Measurements from ENCODE around the gene CAB39. TPM values are rescaled to one million over a fixed set of nuclear protein-coding genes. Genes with fewer than 3 reads are reported as not detected.

The CAB39 gene
- total RNA-seq, 1 donor = 86.4 TPM

- no peak for TF ChIP-seq CTCF (IDR thresholded peaks at IDR 0.05; ENCODE audit: insufficient read depth, low read depth, low read length)
- no peak overlapping the region for H3K4me3 ChIP-seq (ENCODE audit: low read depth, low read length)
These were observed 109.4 kb downstream of the CAB39 start for GRCh38 chr2:230821991-230822520.

GRCh38 chr2:230823264-230823964, 110.8 kb downstream of the CAB39 start:
- DNase-seq (ENCODE audit: low read depth) = no peak
- TF ChIP-seq CTCF (IDR thresholded peaks at IDR 0.05; ENCODE audit: insufficient read depth, low read depth, low read length) = no peak
- no peak overlapping the region for H3K4me3 ChIP-seq (ENCODE audit: low read depth, low read length)

More at GRCh38 chr2:230821991-230822520, 109.4 kb downstream of the CAB39 start:
- no peak for DNase-seq (ENCODE audit: low read depth)

GRCh38 chr2:230824406-230824978, 111.8 kb downstream of the CAB39 start:
- peak overlapping the region; percentile 43 for H3K4me3 ChIP-seq (ENCODE audit: low read depth, low read length)
- peak; percentile 86 for DNase-seq (ENCODE audit: low read depth)
- TF ChIP-seq CTCF (IDR thresholded peaks at IDR 0.05; ENCODE audit: insufficient read depth, low read depth, low read length) = peak; percentile 66

GRCh38 chr2:230825354-230825753, 112.7 kb downstream of the CAB39 start:
- DNase-seq (ENCODE audit: low read depth) = no peak
- H3K4me3 ChIP-seq (ENCODE audit: low read depth, low read length) = no peak overlapping the region
- no peak for TF ChIP-seq CTCF (IDR thresholded peaks at IDR 0.05; ENCODE audit: insufficient read depth, low read depth, low read length)

- no peak for TF ChIP-seq CTCF (IDR thresholded peaks at IDR 0.05; ENCODE audit: insufficient read depth, low read depth, low read length)
- H3K4me3 ChIP-seq (ENCODE audit: low read depth, low read length) = no peak overlapping the region
- no peak for DNase-seq (ENCODE audit: low read depth)
These were observed 115.2 kb downstream of the CAB39 start for GRCh38 chr2:230827774-230828271.

- TF ChIP-seq CTCF (IDR thresholded peaks at IDR 0.05; ENCODE audit: insufficient read depth, low read depth, low read length) = no peak
- peak overlapping the region; percentile 32 for H3K4me3 ChIP-seq (ENCODE audit: low read depth, low read length)
These were observed 115.8 kb downstream of the CAB39 start for GRCh38 chr2:230828272-230828961.

More at GRCh38 chr2:230828272-230828961, 115.8 kb downstream of the CAB39 start:
- DNase-seq (ENCODE audit: low read depth) = no peak

All from fibroblast of villous mesenchyme (primary cell).